Measurements from ENCODE around the gene ZNF689. TPM values are rescaled to one million over a fixed set of nuclear protein-coding genes. Genes with fewer than 3 reads are reported as not detected.

ZNF689 gene
- total RNA-seq, 1 donor from 2014 or later = 13.8 TPM

- TF ChIP-seq CTCF (IDR thresholded peaks at IDR 0.05; ENCODE audit: insufficient read depth, low read length, poor library complexity, severe bottlenecking) = no peak
- no peak for DNase-seq (ENCODE audit: low read depth)
- H3K27me3 ChIP-seq (ENCODE audit: control insufficient read depth, insufficient read depth, low read length) = no peaks in the 10 kb centered on the region
- peak overlapping the region; percentile 64 for H3K4me3 ChIP-seq (ENCODE audit: low read depth, low read length)
- H3K36me3 ChIP-seq (ENCODE audit: control insufficient read depth, insufficient read depth, low read length) = no peaks in the 10 kb centered on the region
Measured at GRCh38 chr16:30570636-30571444, 39.3 kb downstream of the ZNF689 start.

GRCh38 chr16:30569746-30570635, 40.2 kb downstream of the ZNF689 start:
- no peak for TF ChIP-seq CTCF (IDR thresholded peaks at IDR 0.05; ENCODE audit: insufficient read depth, low read length, poor library complexity, severe bottlenecking)
- DNase-seq (ENCODE audit: low read depth) = no peak
- H3K36me3 ChIP-seq (ENCODE audit: control insufficient read depth, insufficient read depth, low read length) = no peaks in the 10 kb centered on the region
- no peak overlapping the region for H3K4me3 ChIP-seq (ENCODE audit: low read depth, low read length)
- no peaks in the 10 kb centered on the region for H3K27me3 ChIP-seq (ENCODE audit: control insufficient read depth, insufficient read depth, low read length)

GRCh38 chr16:30569281-30569680, 40.9 kb downstream of the ZNF689 start:
- Histone ChIP-seq H3K36me3 (ENCODE audit: control insufficient read depth, insufficient read depth, low read length) (no peaks in the 10 kb centered on the region), H3K27me3 (ENCODE audit: control insufficient read depth, insufficient read depth, low read length) (no peaks in the 10 kb centered on the region), H3K4me3 (ENCODE audit: low read depth, low read length) (no peak overlapping the region)
- no peak for TF ChIP-seq CTCF (IDR thresholded peaks at IDR 0.05; ENCODE audit: insufficient read depth, low read length, poor library complexity, severe bottlenecking)
- DNase-seq (ENCODE audit: low read depth) = no peak

GRCh38 chr16:30567991-30568638, 42.1 kb downstream of the ZNF689 start:
- peak; percentile 34 for DNase-seq (ENCODE audit: low read depth)
- no peaks in the 10 kb centered on the region for H3K27me3 ChIP-seq (ENCODE audit: control insufficient read depth, insufficient read depth, low read length)
- H3K36me3 ChIP-seq (ENCODE audit: control insufficient read depth, insufficient read depth, low read length) = no peaks in the 10 kb centered on the region
- no peak overlapping the region for H3K4me3 ChIP-seq (ENCODE audit: low read depth, low read length)
- no peak for TF ChIP-seq CTCF (IDR thresholded peaks at IDR 0.05; ENCODE audit: insufficient read depth, low read length, poor library complexity, severe bottlenecking)

- H3K4me3 ChIP-seq (ENCODE audit: low read depth, low read length) = no peak overlapping the region
- no peak for TF ChIP-seq CTCF (IDR thresholded peaks at IDR 0.05; ENCODE audit: insufficient read depth, low read length, poor library complexity, severe bottlenecking)
Measured at GRCh38 chr16:30567160-30567990, 42.8 kb downstream of the ZNF689 start.

More at GRCh38 chr16:30567160-30567990, 42.8 kb downstream of the ZNF689 start:
- H3K36me3 ChIP-seq (ENCODE audit: control insufficient read depth, insufficient read depth, low read length) = no peaks in the 10 kb centered on the region
- no peak for DNase-seq (ENCODE audit: low read depth)
- H3K27me3 ChIP-seq (ENCODE audit: control insufficient read depth, insufficient read depth, low read length) = no peaks in the 10 kb centered on the region
